NB4 (cell line): Measurements from ENCODE around the gene ZBTB44.

Experiments used
- DNase-seq: peaks from one replicate; pipeline ENCODE4 v3.0.0; 2010; ENCODE audit warnings: low read depth
- H3K4me3 ChIP-seq: one replicate; pipeline ENCODE4 v1.5.1; 2011; ENCODE audit warnings: mild to moderate bottlenecking, low read depth, low read length, moderate library complexity
- MAX ChIP-seq: IDR thresholded peaks from 2 replicates; pipeline ENCODE4 v1.6.1; 2011; ENCODE audit warnings: low read depth, low read length
- MYC ChIP-seq: IDR thresholded peaks from 2 replicates; pipeline ENCODE4 v1.6.1; 2011; ENCODE audit warnings: low read depth, low read length
- POLR2A ChIP-seq: IDR thresholded peaks from 2 replicates; pipeline ENCODE4 v1.6.1; 2011; ENCODE audit warnings: mild to moderate bottlenecking; ENCODE audit not compliant: insufficient read length; ENCODE audit errors: extremely low read depth
- TF ChIP-seq, protein P1 (sequence below): IDR thresholded peaks from one replicate; pipeline ENCODE4 v1.5.1; 2012; ENCODE audit warnings: low read depth, low read length

ZBTB44 gene

DNA sequence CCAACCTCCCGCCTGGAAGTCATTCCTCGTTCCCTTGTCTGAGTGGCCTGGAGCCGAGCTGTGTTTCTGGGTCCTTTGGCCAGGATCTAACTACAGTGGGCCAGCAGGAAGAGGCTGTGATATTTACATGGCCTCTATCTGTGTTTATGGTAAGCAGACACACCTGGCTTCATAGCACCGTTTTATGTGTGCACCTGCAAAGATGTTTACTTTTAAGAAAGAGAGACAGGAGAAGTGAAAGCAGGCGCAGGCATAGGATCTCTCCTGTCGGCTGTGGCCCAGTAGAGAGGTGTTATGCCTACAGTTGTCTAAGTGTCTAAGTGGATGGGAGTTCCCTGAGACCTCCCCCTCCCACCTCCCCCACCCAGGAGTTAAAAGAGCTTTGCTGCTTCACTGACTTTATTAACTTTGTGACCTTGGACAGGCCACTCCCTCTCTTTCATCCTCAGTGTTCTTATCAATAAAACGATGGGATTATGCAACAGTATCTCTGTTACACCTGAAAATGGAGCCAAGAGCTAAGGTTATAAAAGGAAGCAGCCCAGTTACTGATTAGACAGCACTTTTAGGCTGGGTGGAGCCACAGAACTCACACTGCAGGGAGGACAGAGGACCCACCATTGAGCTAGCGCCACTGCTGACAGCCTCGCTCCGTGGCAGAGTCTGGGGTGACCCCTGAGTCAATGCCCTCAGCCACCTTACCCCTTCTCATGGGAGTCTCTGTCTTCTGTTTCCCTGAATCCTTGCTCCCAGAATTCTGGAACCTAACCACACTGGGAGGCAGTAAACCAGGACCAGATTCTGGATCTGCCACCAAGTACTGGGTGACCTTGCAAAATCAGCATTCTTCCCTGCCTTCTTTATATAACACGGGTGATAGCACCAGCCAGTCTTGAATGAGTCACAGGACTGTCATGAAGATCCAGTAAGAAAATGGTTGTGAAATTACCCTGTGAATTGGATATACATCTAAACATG lies 133.1 kb downstream of the ZBTB44 start:
- no peak overlapping the region for H3K4me3 ChIP-seq
- DNase-seq: peak; percentile 53
- no peak for TF ChIP-seq MAX
- TF ChIP-seq POLR2A: no peak
- TF ChIP-seq, protein P1, sequence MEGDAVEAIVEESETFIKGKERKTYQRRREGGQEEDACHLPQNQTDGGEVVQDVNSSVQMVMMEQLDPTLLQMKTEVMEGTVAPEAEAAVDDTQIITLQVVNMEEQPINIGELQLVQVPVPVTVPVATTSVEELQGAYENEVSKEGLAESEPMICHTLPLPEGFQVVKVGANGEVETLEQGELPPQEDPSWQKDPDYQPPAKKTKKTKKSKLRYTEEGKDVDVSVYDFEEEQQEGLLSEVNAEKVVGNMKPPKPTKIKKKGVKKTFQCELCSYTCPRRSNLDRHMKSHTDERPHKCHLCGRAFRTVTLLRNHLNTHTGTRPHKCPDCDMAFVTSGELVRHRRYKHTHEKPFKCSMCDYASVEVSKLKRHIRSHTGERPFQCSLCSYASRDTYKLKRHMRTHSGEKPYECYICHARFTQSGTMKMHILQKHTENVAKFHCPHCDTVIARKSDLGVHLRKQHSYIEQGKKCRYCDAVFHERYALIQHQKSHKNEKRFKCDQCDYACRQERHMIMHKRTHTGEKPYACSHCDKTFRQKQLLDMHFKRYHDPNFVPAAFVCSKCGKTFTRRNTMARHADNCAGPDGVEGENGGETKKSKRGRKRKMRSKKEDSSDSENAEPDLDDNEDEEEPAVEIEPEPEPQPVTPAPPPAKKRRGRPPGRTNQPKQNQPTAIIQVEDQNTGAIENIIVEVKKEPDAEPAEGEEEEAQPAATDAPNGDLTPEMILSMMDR: no peak
- TF ChIP-seq MYC: no peak

DNA sequence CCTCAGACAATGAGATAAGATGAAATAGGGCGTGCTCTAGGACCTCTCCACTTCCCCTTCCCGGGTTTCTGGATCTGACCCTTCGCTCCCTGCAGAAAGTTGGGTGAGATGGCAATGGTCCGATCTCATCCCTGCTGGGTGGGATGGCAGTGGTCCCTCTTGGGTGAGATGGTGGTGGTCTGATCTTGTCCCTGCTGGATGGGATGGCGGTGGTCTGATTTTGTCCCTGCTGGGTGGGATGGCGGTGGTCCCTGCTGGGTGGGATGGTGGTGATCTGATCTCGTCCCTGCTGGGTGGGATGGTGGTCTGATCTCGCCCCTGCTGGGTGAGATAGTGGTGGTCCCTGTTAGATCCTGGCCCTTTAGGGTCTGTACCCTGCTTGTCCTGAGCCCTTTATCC lies 133.8 kb downstream of the ZBTB44 start:
- H3K4me3 ChIP-seq: no peak overlapping the region
- DNase-seq: no peak
- TF ChIP-seq MAX: no peak
- no peak for TF ChIP-seq POLR2A
- TF ChIP-seq, protein P1: no peak
- TF ChIP-seq MYC: no peak

DNA sequence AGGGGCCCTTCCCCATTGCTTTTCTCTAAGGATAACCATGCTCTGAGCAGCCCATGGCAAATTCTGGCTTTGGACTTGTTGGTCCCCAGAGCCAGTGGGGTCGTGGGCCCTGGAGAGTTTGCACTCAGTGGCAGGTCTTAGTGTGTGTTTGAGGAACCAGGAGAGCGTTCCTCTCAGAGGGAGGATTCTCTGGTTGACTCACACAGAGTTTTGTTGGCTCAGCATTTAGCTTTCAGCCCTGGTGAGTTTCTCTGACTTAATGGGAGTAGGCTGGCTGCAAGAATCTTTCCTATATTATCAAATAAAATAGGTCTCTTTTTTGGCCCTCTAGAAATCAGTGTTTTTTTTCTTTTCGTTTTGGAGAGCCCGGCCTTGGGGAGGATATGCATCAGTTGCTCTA lies 134.2 kb downstream of the ZBTB44 start:
- TF ChIP-seq MAX: no peak
- TF ChIP-seq, protein P1: no peak
- TF ChIP-seq MYC: no peak
- TF ChIP-seq POLR2A: no peak
- no peak overlapping the region for H3K4me3 ChIP-seq
- no peak for DNase-seq

GRCh38 chr11:130179396-130180306 lies 135.1 kb downstream of the ZBTB44 start:
- DNase-seq: no peak
- TF ChIP-seq MYC (no peak), MAX (no peak), POLR2A (no peak)
- TF ChIP-seq, protein P1: no peak
- no peak overlapping the region for H3K4me3 ChIP-seq

- no peak for DNase-seq
- TF ChIP-seq MAX (no peak), MYC (no peak), POLR2A (no peak)
- TF ChIP-seq, protein P1: no peak
- no peak overlapping the region for H3K4me3 ChIP-seq
Measured at GRCh38 chr11:130178441-130179339, 136.0 kb downstream of the ZBTB44 start.
